GM12873 (cell line): ENCODE measurements around the gene ASB1.

ENCODE experiments used
- TF ChIP-seq, protein P1 (sequence below): IDR thresholded peaks from 2 replicates; pipeline ENCODE4 v1.5.1; 2012; ENCODE audit warnings: low read depth, mild to moderate bottlenecking, moderate library complexity, low read length, control low read depth; ENCODE audit not compliant: insufficient read depth; ENCODE audit errors: missing control alignments

ASB1 gene

DNA sequence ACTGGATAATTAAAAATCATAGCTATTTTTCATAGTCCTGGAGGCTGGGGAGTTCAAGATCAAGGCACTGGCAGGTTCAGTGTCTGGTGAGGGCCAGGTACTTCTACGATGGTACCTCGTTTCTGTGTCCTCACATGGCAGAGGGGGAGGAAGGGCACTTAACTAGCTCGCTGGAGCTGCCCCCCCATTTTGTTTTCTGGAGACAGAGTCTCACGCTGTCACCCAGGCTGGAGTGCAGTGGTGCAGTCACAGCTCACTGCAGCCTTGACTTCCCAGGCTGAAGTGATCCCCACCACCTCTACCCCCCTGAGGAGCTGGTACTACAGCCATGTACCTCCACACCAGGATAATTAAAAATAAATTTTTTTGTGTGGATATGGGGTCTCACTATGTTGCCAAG lies 40.3 kb downstream of the ASB1 start:
- TF ChIP-seq, protein P1, sequence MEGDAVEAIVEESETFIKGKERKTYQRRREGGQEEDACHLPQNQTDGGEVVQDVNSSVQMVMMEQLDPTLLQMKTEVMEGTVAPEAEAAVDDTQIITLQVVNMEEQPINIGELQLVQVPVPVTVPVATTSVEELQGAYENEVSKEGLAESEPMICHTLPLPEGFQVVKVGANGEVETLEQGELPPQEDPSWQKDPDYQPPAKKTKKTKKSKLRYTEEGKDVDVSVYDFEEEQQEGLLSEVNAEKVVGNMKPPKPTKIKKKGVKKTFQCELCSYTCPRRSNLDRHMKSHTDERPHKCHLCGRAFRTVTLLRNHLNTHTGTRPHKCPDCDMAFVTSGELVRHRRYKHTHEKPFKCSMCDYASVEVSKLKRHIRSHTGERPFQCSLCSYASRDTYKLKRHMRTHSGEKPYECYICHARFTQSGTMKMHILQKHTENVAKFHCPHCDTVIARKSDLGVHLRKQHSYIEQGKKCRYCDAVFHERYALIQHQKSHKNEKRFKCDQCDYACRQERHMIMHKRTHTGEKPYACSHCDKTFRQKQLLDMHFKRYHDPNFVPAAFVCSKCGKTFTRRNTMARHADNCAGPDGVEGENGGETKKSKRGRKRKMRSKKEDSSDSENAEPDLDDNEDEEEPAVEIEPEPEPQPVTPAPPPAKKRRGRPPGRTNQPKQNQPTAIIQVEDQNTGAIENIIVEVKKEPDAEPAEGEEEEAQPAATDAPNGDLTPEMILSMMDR = no peak

DNA sequence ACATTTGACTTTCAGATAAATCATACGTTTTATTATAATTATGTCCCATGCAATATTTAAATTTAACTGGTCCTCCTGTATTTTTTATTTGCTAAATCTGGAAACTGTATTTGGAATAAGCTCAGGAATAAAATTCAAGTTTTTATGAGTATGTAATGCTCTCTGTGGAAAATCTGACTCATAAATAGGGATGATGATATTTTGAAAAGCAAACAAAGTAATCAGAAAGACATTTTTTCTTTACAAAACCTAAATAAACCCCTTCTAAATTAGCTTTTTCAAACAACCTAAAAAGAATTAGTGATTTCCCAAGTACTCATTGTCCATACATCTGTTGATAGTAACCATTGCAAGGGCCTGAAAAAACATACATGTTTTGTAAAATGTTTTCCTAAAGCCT lies 41.1 kb downstream of the ASB1 start:
- TF ChIP-seq, protein P1 = no peak

DNA sequence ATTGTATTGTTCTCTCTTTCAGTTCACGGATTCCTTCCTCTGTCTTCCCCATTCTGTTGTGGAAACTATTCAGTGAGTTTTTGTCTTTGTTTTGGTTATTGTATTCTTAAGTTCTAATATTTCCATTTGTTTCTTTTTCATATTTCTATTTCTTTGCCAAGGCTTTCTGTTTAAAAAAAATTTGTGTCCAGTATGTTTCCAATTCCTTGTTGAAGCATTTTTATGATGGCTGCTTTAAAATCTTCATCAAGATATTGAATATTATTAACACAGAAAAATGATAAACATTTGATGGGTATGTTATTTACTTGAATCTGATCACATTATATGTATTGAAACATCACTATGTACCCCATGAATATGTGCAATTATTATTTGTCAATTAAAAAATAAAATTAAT lies 42.4 kb downstream of the ASB1 start:
- TF ChIP-seq, protein P1 = no peak

DNA sequence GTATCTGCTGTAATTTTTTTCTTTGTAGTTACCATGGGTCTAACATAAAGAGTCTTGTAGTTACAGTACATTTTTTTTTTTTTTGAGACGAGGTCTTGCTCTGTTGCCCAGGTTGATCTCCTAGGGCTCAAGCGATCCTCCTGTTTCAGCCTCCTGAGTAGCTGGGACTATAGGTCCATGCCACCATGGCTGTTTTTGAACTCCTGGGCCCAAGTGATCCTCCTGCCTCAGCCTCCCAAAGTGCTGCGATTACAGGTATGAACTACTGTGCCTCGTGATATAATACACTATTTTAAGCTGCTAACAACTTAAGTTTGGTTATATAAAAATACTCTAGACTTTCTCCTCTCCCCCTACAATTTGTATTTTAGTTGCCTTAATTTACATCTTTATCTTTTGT lies 46.3 kb downstream of the ASB1 start:
- TF ChIP-seq, protein P1 = no peak

DNA sequence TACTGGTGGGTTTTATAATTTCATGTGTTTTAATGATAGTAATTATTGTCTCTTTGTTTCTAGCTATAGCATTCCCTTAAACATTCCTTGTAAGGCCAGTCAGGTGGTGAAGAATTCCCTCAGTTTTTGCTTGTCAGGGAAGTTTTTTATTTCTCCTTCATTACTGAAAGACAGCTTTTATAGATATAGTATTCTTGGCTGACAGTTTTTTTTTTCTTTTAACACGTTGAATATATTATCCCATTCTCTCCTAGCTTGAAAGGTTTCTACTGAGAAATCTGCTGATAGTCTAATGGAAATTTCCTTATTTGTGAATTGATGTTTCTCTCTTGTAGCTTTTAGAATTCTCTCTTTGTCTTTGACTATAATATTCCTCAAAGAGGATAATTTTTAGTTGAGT lies 46.8 kb downstream of the ASB1 start:
- TF ChIP-seq, protein P1 = no peak

DNA sequence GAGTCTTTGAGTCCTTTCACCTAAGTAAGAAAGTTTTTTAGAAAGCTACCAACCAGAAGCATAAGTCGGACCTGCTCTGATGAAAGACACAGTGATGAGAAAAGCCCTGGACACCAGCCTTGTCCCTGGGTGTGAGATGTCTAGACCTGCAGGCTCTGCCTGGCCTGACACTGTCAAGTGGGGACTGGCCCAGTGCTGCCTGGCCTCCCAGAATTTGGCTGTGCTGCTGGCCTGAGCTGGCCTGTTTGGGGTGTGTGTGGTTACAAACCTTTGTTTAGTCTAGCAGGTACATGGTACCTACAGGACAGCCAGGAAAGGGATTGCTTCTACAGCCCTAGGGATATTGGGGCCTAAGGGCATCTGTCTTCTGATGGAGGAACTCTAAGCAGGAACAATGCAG lies 48.3 kb downstream of the ASB1 start:
- TF ChIP-seq, protein P1 = no peak

DNA sequence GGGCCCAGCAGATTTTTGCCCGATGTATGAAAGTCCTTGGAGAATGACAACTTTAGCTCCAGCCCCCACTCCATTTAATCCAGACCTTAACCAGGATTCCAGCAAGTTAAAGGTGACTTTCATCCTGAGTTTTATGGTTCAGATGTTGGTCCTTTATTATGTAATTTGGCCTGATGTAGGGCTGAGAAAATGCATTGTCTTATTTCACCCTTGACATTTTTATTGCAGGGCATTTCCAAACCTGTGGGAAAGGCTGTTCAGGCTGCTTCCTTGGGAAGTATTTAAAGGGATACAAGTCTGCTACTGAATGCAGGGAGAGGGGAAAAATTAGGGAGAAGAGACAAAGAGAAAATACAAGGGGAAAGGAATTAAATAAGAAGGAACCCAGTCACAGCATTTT lies 48.8 kb downstream of the ASB1 start:
- TF ChIP-seq, protein P1 = no peak
